Peyer's patch (tissue), 4 donors: Measurements from ENCODE around the gene PRDX1.

Experiments
- CTCF ChIP-seq, 6 experiments: fragments of 450-650 bp in 4 of 6; fragments of 200-600 bp in 2 of 6; sonication (generic) in 1 of 6; IDR thresholded peaks; one replicate each; pipeline ENCODE4 v1.5.1; 2017 to 2019; ENCODE audit warnings: antibody characterized with exemption in 6 of 6, mild to moderate bottlenecking in 3 of 6, moderate library complexity in 1 of 6
- POLR2A ChIP-seq, 2 donors: fragments of 450-650 bp; IDR thresholded peaks; one replicate each; pipeline ENCODE4 v1.5.1; 2017; ENCODE audit warnings: antibody characterized with exemption in 2 of 2, mild to moderate bottlenecking in 2 of 2, moderate library complexity in 2 of 2

- TF ChIP-seq CTCF (IDR thresholded peaks at IDR 0.05) (no peak), POLR2A (IDR thresholded peaks at IDR 0.05) (no peak)
Measured at GRCh38 chr1:45478121-45478814, 43.4 kb downstream of the PRDX1 start.
